Measurements from ENCODE around the gene CEP295NL.
"Not testable (repeated sequence)": the region's sequence is repeated elsewhere in the genome, so short reads cannot be mapped to it uniquely, and the experiment has no call there.

The CEP295NL gene

GRCh38 chr17:78925662-78926555, 22.9 kb upstream of the CEP295NL start:
- DNase-seq: peak; percentile 8

- DNase-seq: peak; percentile 48
Observed at GRCh38 chr17:78925234-78925633, 22.2 kb upstream of the CEP295NL start, which contains the start of gene TIMP2. Gene TIMP2 (minus strand): TSS chr17:78925387. CDS start chr17:78925088, 299 bp downstream.

GRCh38 chr17:78924481-78925151, 21.6 kb upstream of the CEP295NL start:
- DNase-seq: no peak

DNA sequence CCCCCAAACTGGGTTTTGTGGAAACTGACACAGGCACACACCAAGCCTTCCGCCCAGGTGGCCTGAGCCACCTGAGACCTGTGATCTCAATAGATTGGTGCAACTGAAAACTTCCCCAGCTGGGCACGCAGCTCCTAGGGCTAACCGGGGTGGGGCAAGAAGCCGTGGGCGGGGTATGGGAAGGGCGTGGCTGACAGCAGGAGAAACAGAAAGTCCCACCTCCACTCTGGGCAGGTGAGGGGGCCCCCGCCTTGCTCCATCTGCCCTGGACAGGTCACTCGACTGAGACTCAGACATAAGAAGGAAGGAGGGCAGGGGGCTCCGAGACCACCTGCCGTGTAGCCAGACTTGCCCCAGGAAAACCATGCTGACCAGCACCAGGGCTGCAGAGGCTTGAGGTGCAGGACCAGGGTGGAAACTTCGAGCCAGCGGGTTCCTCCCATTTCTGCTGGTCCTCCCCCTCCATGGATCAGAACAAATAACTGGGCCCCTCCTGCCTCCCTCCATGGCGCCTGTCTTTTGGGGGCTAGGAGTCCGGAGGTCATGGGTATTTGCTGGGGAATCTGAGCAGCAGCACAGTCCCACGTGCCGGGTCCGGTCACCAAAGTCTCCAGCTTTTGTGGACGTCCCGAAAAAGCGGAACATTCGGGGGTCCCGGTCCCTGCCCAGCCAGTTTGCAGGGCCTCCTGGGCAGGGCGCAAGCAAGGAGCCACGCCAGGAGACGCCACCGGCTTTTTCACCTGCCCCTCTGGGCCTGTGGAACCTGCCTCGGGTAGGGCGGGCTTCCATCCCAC, 20.9 kb upstream of the CEP295NL start:
- peak; percentile 10 for DNase-seq

DNA sequence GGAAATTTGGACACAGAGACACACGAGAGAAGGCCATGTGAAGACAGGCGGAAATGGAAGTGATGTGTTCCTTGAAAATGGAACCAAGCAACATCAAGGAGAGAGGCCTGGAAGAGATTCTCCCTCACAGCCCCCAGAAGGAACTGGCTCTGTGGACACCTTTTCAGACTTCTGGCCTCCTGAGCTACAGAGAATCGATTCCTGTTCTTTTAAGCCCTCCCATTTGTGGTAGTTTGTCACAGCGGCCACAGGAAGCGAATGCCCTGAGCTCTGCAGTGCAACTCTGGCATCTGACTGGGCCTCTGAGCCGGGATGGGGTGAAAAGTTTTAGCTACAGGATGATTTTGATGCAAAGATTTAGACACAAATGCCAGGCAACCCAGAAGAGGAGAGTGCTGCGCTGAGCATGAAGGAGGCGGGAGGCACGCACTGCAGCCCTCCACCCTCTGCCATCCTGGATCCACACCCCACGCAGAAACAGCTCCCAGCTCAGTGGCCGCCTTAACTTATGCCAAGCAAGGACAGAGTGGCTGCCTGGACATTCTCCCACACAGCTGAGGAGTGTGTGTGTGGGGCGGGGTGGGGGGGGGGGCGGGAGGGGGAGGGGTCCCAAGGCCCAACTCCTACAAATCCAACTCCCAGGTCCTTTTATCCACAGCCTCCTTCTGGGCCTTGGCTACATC, 20.0 kb upstream of the CEP295NL start:
- DNase-seq: peak; percentile 90

- no peak for DNase-seq
Observed at GRCh38 chr17:78921437-78921971, 18.5 kb upstream of the CEP295NL start.

DNA sequence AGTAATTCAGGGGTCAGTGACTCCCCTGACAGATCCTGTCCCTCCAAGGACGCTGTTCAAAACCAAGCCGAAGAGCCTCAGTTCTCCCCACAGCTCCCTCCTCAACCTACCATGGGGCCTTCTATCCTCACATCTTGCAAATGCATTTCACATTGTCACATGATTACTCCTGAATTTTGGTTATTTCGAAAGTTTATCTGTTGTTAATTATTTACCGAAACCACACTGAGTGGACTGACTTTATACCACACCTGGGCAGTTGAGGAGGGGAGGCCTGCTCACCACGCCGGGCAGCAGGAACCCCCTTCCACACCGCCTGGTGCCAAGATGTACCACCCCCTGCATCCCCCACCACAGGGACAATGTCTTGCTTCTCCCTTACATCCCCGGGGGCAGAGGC, 17.5 kb upstream of the CEP295NL start:
- no peak for DNase-seq

- no peak for DNase-seq
Observed at GRCh38 chr17:78919861-78920450, 17.0 kb upstream of the CEP295NL start.

GRCh38 chr17:78918979-78919378, 16.0 kb upstream of the CEP295NL start:
- no peak for DNase-seq

DNA sequence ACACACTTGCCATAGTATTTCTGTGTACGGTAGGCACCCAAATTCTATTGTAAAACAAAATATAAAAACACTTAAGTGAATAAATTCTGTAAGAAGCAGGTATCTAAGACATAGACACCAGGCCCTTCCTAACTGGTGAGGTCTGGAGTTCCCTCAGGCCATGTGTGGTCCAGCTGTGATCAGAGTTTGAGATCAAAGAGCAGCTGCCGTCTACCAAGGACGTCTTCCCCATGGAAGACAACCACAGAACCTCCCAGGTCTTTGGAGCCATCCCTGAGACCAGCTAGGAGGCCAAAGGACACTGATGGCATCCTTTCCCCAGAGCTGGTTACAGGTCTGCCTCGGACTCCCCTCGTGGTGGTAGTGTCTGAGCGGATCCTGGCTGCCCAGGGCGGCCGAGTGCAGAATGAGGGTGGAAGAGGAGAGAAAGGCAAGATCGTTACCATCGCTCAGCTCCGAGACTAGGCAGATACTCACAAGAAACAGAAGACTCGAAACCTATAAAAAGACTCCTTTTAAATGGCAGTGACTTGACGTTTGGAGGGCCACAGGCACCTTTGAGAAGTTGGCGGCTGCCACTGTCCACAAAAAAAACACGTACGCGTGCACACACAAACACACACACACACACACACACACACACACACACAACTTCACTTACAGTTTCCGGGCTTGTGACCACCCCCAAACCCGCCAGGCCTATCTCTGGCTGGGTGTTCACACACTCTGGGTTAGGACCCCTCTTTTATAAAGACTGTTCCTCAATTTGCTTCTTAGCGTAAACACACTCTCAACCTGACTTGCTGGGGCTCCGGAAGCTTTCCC, 14.7 kb upstream of the CEP295NL start:
- DNase-seq: no peak

DNA sequence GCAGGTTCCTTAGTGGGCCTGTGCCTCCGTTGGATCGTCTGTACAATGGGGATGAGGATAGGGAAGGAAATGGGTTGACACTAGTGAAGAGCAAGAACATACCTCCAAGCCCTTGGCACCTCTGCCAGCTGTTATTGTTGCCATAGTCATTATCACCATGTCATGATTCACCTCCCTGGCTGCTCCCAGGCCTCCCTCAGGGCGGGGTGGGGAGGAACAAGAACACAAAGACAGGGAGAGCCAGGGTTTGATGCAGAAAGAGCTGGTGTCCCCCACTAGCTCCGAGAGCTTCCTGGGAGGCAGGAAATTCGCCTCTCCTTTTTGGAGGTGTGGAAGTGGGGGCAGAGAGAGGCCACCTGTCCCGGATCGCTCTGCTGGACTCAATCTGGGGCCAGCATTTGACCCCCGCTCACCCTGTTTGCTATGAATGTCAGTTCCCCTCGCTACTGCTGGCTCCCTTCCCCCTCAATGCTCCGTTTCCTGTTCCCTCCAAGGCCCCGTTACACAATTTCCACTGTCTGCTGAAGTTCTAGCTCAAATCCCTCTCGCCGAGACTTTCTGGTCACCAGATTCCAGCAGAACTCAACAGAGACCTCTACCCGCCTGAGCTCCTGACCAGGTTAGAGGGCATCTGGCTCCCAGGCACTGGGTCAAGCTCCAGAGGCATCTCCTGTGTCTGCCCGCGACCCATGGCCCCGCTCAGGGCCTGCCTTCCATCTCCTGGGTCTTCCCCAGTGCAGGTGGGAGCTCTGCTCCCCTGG, 13.1 kb upstream of the CEP295NL start:
- DNase-seq: peak; percentile 83

- DNase-seq: no peak
Observed at GRCh38 chr17:78913115-78913514, 10.1 kb upstream of the CEP295NL start.

- DNase-seq: peak; percentile 62
Observed at GRCh38 chr17:78912082-78912481, 9.1 kb upstream of the CEP295NL start.

DNA sequence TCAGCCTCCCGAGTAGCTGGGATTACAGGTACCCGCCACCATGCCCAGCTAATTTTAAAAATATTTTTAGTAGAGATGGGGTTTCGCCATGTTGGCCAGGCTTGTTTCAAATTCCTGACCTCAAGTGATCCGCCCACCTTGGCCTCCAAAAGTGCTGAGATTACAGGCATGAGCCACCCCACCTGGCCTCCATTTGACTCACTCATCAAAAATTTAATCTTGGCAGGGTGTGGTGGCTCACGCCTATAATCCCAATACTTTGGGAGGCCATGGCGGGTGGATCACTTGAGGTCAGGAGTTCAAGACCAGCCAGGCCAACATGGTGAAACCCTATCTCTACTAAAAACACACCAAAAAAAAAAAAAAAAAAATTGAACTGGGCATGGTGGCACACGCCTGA, 8.5 kb upstream of the CEP295NL start:
- DNase-seq: not testable (repeated sequence)

- DNase-seq: peak; percentile 92
Observed at GRCh38 chr17:78910497-78911284, 7.7 kb upstream of the CEP295NL start.

GRCh38 chr17:78908426-78908825, 5.4 kb upstream of the CEP295NL start:
- no peak for DNase-seq

GRCh38 chr17:78905541-78905940, 2.5 kb upstream of the CEP295NL start:
- no peak for DNase-seq

- no peak for DNase-seq
Observed at GRCh38 chr17:78905116-78905515, 2.1 kb upstream of the CEP295NL start.

GRCh38 chr17:78904371-78904770, 1.4 kb upstream of the CEP295NL start:
- DNase-seq: no peak

Measured in MV-4-11 (cell line).